K562 (cell line): ENCODE measurements around the gene RNF34. TPM values are rescaled to one million over a fixed set of nuclear protein-coding genes. Genes with fewer than 3 reads are reported as not detected.
A peak's percentile ranks its signal among the peaks of the same experiment; 100 is the strongest.

Experiments used
- C11orf30 ChIP-seq: fragments of 450-650 bp; IDR thresholded peaks from 2 replicates; pipeline ENCODE4 v1.6.1; 2016; ENCODE audit warnings: low read depth, mild to moderate bottlenecking
- ERF ChIP-seq: fragments of 450-650 bp; formaldehyde crosslinking; IDR thresholded peaks from 2 replicates; pipeline ENCODE4 v1.4.0; 2020; ENCODE audit warnings: mild to moderate bottlenecking, mixed read lengths
- FOXK2 ChIP-seq, 2 experiments: fragments of 450-650 bp; IDR thresholded peaks in 1 of 2; conservative IDR thresholded peaks in 1 of 2; 2 replicates each; pipeline ENCODE4 v1.6.1; 2016; ENCODE audit warnings: low read depth in 2 of 2, mild to moderate bottlenecking in 1 of 2
- HNRNPLL ChIP-seq: fragments of 200-400 bp; formaldehyde crosslinking; IDR thresholded peaks from 2 replicates; pipeline ENCODE4 v1.6.1; 2017; ENCODE audit warnings: low read length, low read depth, mild to moderate bottlenecking; ENCODE audit not compliant: poor library complexity, severe bottlenecking
- ILF3 ChIP-seq: fragments of 450-650 bp; IDR thresholded peaks from 2 replicates; pipeline ENCODE4 v1.6.1; 2018; ENCODE audit warnings: antibody characterized with exemption, mild to moderate bottlenecking, moderate library complexity, borderline replicate concordance
- KAT7 ChIP-seq: sonication (generic); formaldehyde crosslinking; IDR thresholded peaks from 2 replicates; pipeline ENCODE4 v1.8.0; 2022; ENCODE audit warnings: missing genetic modification reagents, mild to moderate bottlenecking, borderline replicate concordance
- KLF6 ChIP-seq: fragments of 250-450 bp; sonication (Bioruptor Pico); IDR thresholded peaks from 2 replicates; pipeline ENCODE4 v1.4.0; 2020; ENCODE audit warnings: mild to moderate bottlenecking, moderate library complexity, borderline replicate concordance
- MTA2 ChIP-seq: fragments of 450-650 bp; IDR thresholded peaks from 2 replicates; pipeline ENCODE4 v1.6.1; 2016; ENCODE audit warnings: low read depth
- NR2C2 ChIP-seq, 2 experiments: fragments of 200-800 bp in 1 of 2; sonication (Bioruptor generic) in 1 of 2; sonication (generic) in 1 of 2; formaldehyde crosslinking in 1 of 2; IDR thresholded peaks; 2 replicates each; pipeline versions ENCODE4 v1.6.1 to v1.8.0; 2016 to 2022; ENCODE audit warnings: mild to moderate bottlenecking in 1 of 2, missing compliant biosample characterization in 1 of 2, missing genetic modification characterization in 1 of 2, missing genetic modification reagents in 1 of 2
- U2AF2 ChIP-seq: fragments of 200-400 bp; formaldehyde crosslinking; optimal IDR thresholded peaks from 2 replicates; pipeline ENCODE3; 2017; ENCODE audit warnings: low read depth, mild to moderate bottlenecking, low read length
- WHSC1 ChIP-seq: IDR thresholded peaks from one replicate; pipeline ENCODE4 v1.6.1; 2012; ENCODE audit warnings: low read length, control low read depth, inconsistent platforms
- ZNF263 ChIP-seq: sonication (generic); formaldehyde crosslinking; IDR thresholded peaks from 2 replicates; pipeline ENCODE4 v1.8.0; 2022; ENCODE audit warnings: mild to moderate bottlenecking, missing genetic modification reagents, borderline replicate concordance
- polyA plus RNA-seq, 8 experiments: library from polyadenylated mRNA; depleted of rRNA in 4 of 8; stranded (reverse) in 5 of 8; unstranded in 3 of 8; fragments of >200 nt; fragmentation: Nextera tagmentation in 2 of 8; fragmentation: Illumina TruSeq in 1 of 8; extraction: Ambion mirVana in 2 of 8; extraction: Trizol in 1 of 8; gene quantifications; 2 replicates each; pipeline versions ENCODE4 v1.2.1 to v1.2.3, GENCODE V29; 2011 to 2014; ENCODE audit warnings: inconsistent platforms in 1 of 8, missing spikeins in 1 of 8
- total RNA-seq, 7 experiments: library from RNA; depleted of rRNA in 6 of 7; stranded (reverse); fragments of >200 nt in 6 of 7; fragmentation: Illumina TruSeq in 2 of 7; extraction: Trizol in 2 of 7; gene quantifications; 2 replicates each; pipeline versions ENCODE4 v1.2.1 to v1.2.3, GENCODE V29; 2011 to 2021; ENCODE audit warnings: low replicate concordance in 1 of 7
- TF ChIP-seq, protein P1 (sequence below), 2 experiments: fragments of 450-650 bp in 1 of 2; sonication (generic) in 1 of 2; formaldehyde crosslinking in 1 of 2; IDR thresholded peaks in 1 of 2; conservative IDR thresholded peaks in 1 of 2; 2 replicates each; pipeline versions ENCODE4 v1.6.1 to v1.8.1; 2016 to 2023; ENCODE audit warnings: mild to moderate bottlenecking in 2 of 2, moderate library complexity in 2 of 2, inconsistent platforms in 1 of 2, missing genetic modification reagents in 1 of 2
- TF ChIP-seq, protein P2 (sequence below): fragments of 450-650 bp; formaldehyde crosslinking; IDR thresholded peaks from 2 replicates; pipeline ENCODE4 v1.4.0; 2020; ENCODE audit warnings: mild to moderate bottlenecking
- TF ChIP-seq, protein P3 (sequence below): fragments of 450-650 bp; formaldehyde crosslinking; conservative IDR thresholded peaks from 2 replicates; pipeline ENCODE4 v1.4.0; 2022; ENCODE audit warnings: mild to moderate bottlenecking, missing genetic modification characterization
- TF ChIP-seq, protein P4 (sequence below): fragments of 250-450 bp; sonication (Bioruptor Pico); IDR thresholded peaks from 2 replicates; pipeline ENCODE4 v1.9.0; 2021; ENCODE audit warnings: mild to moderate bottlenecking, inconsistent platforms
- TF ChIP-seq, protein P5 (sequence below): fragments of 250-450 bp; sonication (Bioruptor Pico); IDR thresholded peaks from 2 replicates; pipeline ENCODE4 v1.8.0; 2022; ENCODE audit warnings: inconsistent platforms

The RNF34 gene
- total and polyA plus RNA-seq, 9 of the 15 experiments (the other 6 are each of a cell fraction or from before 2014, with no cell fraction given): 41.7 to 88.9 (median 54.1) TPM

DNA sequence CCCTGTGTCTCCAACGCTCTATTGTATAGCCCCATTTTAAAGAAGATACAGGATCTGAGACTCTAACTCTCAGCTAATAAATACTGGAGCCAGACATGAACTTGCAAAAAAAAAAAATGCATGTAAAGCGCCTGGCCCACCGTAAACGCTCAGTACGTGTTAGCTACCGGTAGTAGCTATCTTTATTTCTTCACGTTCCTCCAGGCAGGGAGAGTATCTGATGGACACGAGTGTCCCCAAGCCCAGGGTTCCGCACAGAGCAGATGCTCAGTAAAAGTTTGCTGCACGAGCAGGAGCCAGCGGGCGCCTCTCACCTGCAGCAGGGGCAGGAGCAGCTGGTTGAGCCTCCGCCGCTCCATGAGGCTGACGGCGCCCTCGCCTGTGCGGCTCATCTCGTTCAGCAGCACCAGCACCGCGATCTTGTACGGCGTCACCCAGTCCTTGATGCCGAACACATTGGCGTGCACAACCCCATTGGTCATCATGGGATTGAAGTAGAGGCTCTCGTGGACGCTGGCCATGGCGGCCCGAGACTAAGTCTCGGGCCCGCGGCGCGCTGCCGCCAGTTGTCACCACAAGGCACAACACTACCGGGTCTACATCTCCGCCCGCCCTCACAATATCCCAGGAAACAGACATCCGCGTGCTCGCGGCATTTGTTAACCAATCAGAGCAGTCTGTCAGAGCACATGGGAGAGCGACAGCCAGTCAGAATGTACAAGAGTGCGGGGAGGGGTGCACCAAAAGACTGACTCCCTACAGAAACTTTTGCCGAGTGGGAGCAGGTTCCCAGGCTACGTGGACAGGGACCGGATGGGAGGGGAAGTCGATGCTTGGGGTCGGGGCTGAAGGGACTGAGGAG, 47.9 kb upstream of the RNF34 start, which contains the start of gene ANAPC5 (continued):
- no peak for TF ChIP-seq MTA2
- TF ChIP-seq U2AF2: no peak
- no peak for TF ChIP-seq WHSC1
- no peak; the same call in 1 of the 2 replicates for TF ChIP-seq KAT7 (CRISPR knock-in tag)
- peak; percentile 59 for TF ChIP-seq HNRNPLL
- TF ChIP-seq, protein P1, sequence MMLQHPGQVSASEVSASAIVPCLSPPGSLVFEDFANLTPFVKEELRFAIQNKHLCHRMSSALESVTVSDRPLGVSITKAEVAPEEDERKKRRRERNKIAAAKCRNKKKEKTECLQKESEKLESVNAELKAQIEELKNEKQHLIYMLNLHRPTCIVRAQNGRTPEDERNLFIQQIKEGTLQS (IDR thresholded peaks at IDR 0.05): peak; percentile 55; the same call in 1 of the 2 replicates
- TF ChIP-seq, protein P1 (CRISPR knock-in tag; conservative IDR thresholded peaks at IDR 0.05): peak; percentile 56
- peak; percentile 98 for TF ChIP-seq C11orf30
- TF ChIP-seq NR2C2 (CRISPR knock-in tag; IDR thresholded peaks at IDR 0.05): no peak
- TF ChIP-seq NR2C2 (tag; IDR thresholded peaks at IDR 0.05): peak; percentile 94
- no peak for TF ChIP-seq ILF3
- TF ChIP-seq, protein P2, sequence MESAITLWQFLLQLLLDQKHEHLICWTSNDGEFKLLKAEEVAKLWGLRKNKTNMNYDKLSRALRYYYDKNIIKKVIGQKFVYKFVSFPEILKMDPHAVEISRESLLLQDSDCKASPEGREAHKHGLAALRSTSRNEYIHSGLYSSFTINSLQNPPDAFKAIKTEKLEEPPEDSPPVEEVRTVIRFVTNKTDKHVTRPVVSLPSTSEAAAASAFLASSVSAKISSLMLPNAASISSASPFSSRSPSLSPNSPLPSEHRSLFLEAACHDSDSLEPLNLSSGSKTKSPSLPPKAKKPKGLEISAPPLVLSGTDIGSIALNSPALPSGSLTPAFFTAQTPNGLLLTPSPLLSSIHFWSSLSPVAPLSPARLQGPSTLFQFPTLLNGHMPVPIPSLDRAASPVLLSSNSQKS (CRISPR knock-in tag): no peak
- TF ChIP-seq KLF6 (CRISPR knock-in tag): peak; percentile 63; the same call in 1 of the 2 replicates
- TF ChIP-seq, protein P3, sequence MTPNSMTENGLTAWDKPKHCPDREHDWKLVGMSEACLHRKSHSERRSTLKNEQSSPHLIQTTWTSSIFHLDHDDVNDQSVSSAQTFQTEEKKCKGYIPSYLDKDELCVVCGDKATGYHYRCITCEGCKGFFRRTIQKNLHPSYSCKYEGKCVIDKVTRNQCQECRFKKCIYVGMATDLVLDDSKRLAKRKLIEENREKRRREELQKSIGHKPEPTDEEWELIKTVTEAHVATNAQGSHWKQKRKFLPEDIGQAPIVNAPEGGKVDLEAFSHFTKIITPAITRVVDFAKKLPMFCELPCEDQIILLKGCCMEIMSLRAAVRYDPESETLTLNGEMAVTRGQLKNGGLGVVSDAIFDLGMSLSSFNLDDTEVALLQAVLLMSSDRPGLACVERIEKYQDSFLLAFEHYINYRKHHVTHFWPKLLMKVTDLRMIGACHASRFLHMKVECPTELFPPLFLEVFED (CRISPR knock-in tag): no peak
- TF ChIP-seq, protein P4, sequence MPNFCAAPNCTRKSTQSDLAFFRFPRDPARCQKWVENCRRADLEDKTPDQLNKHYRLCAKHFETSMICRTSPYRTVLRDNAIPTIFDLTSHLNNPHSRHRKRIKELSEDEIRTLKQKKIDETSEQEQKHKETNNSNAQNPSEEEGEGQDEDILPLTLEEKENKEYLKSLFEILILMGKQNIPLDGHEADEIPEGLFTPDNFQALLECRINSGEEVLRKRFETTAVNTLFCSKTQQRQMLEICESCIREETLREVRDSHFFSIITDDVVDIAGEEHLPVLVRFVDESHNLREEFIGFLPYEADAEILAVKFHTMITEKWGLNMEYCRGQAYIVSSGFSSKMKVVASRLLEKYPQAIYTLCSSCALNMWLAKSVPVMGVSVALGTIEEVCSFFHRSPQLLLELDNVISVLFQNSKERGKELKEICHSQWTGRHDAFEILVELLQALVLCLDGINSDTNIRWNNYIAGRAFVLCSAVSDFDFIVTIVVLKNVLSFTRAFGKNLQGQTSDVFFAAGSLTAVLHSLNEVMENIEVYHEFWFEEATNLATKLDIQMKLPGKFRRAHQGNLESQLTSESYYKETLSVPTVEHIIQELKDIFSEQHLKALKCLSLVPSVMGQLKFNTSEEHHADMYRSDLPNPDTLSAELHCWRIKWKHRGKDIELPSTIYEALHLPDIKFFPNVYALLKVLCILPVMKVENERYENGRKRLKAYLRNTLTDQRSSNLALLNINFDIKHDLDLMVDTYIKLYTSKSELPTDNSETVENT (CRISPR knock-in tag): peak; percentile 81
- TF ChIP-seq, protein P5, sequence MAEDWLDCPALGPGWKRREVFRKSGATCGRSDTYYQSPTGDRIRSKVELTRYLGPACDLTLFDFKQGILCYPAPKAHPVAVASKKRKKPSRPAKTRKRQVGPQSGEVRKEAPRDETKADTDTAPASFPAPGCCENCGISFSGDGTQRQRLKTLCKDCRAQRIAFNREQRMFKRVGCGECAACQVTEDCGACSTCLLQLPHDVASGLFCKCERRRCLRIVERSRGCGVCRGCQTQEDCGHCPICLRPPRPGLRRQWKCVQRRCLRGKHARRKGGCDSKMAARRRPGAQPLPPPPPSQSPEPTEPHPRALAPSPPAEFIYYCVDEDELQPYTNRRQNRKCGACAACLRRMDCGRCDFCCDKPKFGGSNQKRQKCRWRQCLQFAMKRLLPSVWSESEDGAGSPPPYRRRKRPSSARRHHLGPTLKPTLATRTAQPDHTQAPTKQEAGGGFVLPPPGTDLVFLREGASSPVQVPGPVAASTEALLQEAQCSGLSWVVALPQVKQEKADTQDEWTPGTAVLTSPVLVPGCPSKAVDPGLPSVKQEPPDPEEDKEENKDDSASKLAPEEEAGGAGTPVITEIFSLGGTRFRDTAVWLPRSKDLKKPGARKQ: no peak
- TF ChIP-seq FOXK2 (conservative IDR thresholded peaks at IDR 0.05 in 1 of 2, IDR thresholded peaks at IDR 0.05 in 1 of 2; ENCODE audit: low read depth in 2 of 2): peak; percentile 94 to 97
- TF ChIP-seq ERF: peak; percentile 21; the same call in 1 of the 2 replicates
- TF ChIP-seq ZNF263: peak; percentile 57; the same call in 1 of the 2 replicates
